Neural crest cell (in vitro differentiated cells): ENCODE data around the gene STARD10. TPM values are rescaled to one million over a fixed set of nuclear protein-coding genes. Genes with fewer than 3 reads are reported as not detected.

Experiments used
- DNase-seq: peaks from one replicate; pipeline ENCODE4 v3.0.0; 2021; ENCODE audit warnings: low read depth, mixed read lengths, low spot score
- H3K27ac Mint-ChIP-seq: one replicate; pipeline ENCODE4 v1.8.0; 2021; ENCODE audit warnings: mild to moderate bottlenecking, mixed read lengths; ENCODE audit not compliant: unreplicated experiment
- H3K27me3 Mint-ChIP-seq: 2 replicates; pipeline ENCODE4 v1.8.0; 2021; ENCODE audit warnings: low read depth, mild to moderate bottlenecking, mixed read lengths
- H3K36me3 Mint-ChIP-seq: 2 replicates; pipeline ENCODE4 v1.8.0; 2021; ENCODE audit warnings: low read depth, mild to moderate bottlenecking, mixed read lengths
- H3K4me1 Mint-ChIP-seq: 2 replicates; pipeline ENCODE4 v1.8.0; 2021; ENCODE audit warnings: mixed read lengths
- H3K4me3 Mint-ChIP-seq: one replicate; pipeline ENCODE4 v1.8.0; 2021; ENCODE audit warnings: mild to moderate bottlenecking, mixed read lengths
- H3K9me3 Mint-ChIP-seq: 2 replicates; pipeline ENCODE4 v1.8.0; 2021; ENCODE audit warnings: mixed read lengths
- total RNA-seq: library from RNA; stranded (reverse); gene quantifications from 2 replicates; pipeline ENCODE4 v1.2.1, GENCODE V29; 2021
- TF ChIP-seq, protein P1 (sequence below): fragments of 200-600 bp; sonication (generic); conservative IDR thresholded peaks from 2 replicates; pipeline ENCODE4 v1.5.0; 2021; ENCODE audit warnings: antibody characterized with exemption, mild to moderate bottlenecking

The STARD10 gene
- total RNA-seq, 1 donor from 2014 or later = 12.6 TPM

- Mint-ChIP-seq H3K27ac (no peak overlapping the region), H3K36me3 (peaks cover 3% of the 10 kb centered on the region), H3K27me3 (peaks cover 7% of the 10 kb centered on the region), H3K9me3 (no peaks in the 10 kb centered on the region), H3K4me1 (peaks cover 9% of the 10 kb centered on the region), H3K4me3 (peak overlapping the region; percentile 61)
- TF ChIP-seq, protein P1, sequence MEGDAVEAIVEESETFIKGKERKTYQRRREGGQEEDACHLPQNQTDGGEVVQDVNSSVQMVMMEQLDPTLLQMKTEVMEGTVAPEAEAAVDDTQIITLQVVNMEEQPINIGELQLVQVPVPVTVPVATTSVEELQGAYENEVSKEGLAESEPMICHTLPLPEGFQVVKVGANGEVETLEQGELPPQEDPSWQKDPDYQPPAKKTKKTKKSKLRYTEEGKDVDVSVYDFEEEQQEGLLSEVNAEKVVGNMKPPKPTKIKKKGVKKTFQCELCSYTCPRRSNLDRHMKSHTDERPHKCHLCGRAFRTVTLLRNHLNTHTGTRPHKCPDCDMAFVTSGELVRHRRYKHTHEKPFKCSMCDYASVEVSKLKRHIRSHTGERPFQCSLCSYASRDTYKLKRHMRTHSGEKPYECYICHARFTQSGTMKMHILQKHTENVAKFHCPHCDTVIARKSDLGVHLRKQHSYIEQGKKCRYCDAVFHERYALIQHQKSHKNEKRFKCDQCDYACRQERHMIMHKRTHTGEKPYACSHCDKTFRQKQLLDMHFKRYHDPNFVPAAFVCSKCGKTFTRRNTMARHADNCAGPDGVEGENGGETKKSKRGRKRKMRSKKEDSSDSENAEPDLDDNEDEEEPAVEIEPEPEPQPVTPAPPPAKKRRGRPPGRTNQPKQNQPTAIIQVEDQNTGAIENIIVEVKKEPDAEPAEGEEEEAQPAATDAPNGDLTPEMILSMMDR = no peak
- DNase-seq = no peak
These were observed 26.7 kb upstream of the STARD10 start for GRCh38 chr11:72820439-72821139.

DNA sequence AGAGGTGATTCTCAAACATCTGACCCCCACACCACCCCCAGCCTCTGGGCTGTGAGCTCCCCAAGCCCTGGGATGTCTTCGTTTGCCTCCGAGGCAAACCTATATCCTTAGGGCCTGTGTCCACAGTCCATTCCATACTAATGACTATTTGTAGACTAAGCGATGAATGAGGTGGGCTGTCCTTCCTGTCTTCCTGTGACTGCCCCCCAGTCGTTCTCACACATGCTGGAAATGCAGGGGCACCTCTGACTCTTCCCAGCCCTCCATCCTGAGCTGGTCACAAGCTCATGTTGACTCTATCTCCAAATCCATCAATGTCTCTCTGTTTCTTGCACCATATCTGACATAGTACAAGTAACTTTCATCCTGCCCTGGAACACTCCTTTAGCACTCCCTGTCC is 25.1 kb upstream of the STARD10 start:
- Mint-ChIP-seq H3K36me3 (peaks cover 3% of the 10 kb centered on the region), H3K27me3 (peaks cover 6% of the 10 kb centered on the region), H3K27ac (no peak overlapping the region), H3K4me3 (peak overlapping the region; percentile 65), H3K9me3 (no peaks in the 10 kb centered on the region), H3K4me1 (peaks cover 15% of the 10 kb centered on the region)
- no peak for DNase-seq
- TF ChIP-seq, protein P1 = no peak

DNA sequence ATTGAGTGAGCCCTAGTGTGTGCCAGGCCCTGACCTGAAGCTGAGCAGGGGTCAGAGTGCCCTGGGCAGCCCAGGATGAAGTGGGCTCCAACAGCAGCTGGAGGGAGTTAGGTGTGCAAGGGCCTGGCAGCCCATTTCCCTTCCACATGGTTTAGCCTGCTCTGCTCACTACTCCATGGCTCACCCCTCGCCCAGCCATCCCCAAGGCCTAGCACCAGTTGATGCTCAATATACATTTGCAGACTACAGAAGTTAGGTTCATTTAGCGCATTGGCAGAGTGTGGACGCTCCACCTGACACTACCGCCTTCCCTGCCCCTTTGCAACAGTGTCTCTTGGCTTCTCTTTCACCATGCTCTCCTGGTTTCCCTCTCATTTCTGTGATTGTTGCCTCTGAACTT is 24.1 kb upstream of the STARD10 start:
- Mint-ChIP-seq H3K27me3 (peaks cover 3% of the 10 kb centered on the region), H3K4me1 (peaks cover 25% of the 10 kb centered on the region), H3K4me3 (peak overlapping the region; percentile 65), H3K9me3 (no peaks in the 10 kb centered on the region), H3K27ac (no peak overlapping the region), H3K36me3 (peaks cover 4% of the 10 kb centered on the region)
- TF ChIP-seq, protein P1 = no peak
- no peak for DNase-seq

DNA sequence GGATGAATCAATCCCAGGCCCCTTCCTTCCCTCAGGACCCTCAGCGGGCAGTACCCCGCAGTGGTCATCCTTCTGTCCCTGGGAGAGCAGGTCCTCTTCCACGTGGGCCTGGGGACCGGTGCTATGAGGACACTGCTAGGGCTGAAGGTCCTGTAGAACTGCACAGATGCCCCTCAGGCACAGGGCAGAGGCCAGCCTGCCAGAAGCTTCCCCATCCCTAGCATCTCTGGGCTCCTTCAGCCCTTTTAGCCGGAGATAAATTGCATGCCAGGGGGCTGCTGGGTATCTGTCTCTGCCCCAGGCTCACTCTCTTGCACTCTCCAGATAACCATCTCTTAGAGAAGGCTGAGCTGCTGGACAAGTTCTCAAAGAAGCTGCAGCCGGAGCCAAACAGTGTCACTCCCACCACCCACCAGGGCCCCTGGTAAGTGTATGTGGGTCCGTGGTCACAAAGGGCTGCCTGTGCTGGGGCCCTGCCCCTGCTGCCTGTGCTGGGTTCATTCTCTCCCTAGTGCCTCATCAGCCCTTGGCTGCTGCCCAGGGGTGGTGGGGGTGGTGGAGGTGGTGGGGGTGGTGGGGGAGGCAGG is 22.6 kb upstream of the STARD10 start:
- H3K4me1 Mint-ChIP-seq = peaks cover 32% of the 10 kb centered on the region
- DNase-seq = no peak
- H3K27ac Mint-ChIP-seq = no peak overlapping the region
- H3K4me3 Mint-ChIP-seq = peak overlapping the region; percentile 59
- no peaks in the 10 kb centered on the region for H3K9me3 Mint-ChIP-seq
- TF ChIP-seq, protein P1 = no peak
- no peaks in the 10 kb centered on the region for H3K27me3 Mint-ChIP-seq
- H3K36me3 Mint-ChIP-seq = peaks cover 7% of the 10 kb centered on the region

DNA sequence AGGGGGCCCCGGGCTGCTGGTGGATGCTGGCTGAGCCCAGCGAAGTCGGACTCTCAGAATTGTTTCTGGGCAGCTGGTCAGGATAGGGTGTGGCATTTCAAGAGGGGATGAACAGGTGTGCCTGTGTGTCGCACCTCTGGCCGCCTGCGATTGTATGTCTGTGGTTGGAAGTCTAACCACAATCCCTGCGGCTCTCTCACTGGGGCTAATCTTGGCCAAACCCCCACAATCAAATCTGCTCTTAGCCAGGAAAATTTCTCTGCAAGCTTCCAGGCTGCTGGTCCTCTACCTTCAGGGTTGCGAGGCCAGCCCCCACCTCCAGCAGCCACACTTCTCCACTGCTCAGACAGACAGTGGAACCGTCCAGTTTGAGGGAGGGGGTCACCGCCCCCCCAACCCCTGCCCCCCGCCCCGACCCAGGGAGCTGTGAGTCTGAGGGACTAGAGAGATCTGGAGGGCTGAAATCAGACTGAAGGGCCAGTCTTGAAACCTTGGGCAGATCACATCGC is 21.3 kb upstream of the STARD10 start:
- no peaks in the 10 kb centered on the region for H3K9me3 Mint-ChIP-seq
- no peaks in the 10 kb centered on the region for H3K27me3 Mint-ChIP-seq
- H3K27ac Mint-ChIP-seq = peak overlapping the region; percentile 12
- peaks cover 5% of the 10 kb centered on the region for H3K36me3 Mint-ChIP-seq
- H3K4me3 Mint-ChIP-seq = peak overlapping the region; percentile 100
- no peak for DNase-seq
- TF ChIP-seq, protein P1 = no peak
- peaks cover 32% of the 10 kb centered on the region for H3K4me1 Mint-ChIP-seq
